ENCODE measurements around the gene CACHD1.

Gene CACHD1

DNA sequence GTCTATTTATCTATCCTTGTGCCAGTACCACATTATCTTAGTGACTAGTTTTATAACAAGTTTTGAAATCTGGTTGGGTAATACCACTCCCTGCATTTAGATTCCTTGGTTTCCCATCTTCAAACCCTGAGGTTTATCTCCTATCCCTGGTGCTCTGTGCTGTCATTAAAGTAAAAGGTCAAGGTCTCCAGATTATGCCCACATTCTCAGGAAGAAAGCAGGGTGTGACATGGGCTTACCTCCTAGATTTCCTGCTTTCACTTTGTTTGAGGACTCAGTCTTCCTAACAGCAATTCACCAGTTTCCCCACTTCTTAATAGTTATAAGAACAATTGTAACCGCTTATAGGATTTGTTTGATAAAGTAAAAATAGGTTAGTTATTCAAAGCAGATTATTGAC is 86.0 kb downstream of the CACHD1 start:
- DNase-seq = no peak

DNA sequence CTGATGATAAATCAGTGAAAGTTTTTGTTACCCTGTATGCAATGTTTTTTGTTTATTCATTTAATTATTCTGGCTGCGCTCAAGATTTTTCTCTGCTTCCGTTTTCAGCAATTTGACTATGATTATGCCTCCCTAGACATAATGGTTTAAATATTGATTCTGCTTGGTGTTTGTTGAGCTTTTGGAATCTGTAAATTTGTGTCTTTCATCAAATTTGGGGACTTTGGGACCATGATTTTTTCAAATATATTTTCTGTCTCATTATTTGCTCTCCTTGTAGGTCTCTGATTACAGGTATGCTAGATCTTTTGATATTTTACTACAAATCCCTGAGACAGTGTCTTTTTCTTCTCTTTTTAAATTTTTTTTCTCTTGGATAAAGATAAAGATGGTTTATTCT is 92.1 kb downstream of the CACHD1 start:
- no peak for DNase-seq

GRCh38 chr1:64563958-64564565 is 94.1 kb downstream of the CACHD1 start:
- DNase-seq = no peak

- no peak for DNase-seq
Observed at GRCh38 chr1:64564891-64565290, 95.0 kb downstream of the CACHD1 start.

DNA sequence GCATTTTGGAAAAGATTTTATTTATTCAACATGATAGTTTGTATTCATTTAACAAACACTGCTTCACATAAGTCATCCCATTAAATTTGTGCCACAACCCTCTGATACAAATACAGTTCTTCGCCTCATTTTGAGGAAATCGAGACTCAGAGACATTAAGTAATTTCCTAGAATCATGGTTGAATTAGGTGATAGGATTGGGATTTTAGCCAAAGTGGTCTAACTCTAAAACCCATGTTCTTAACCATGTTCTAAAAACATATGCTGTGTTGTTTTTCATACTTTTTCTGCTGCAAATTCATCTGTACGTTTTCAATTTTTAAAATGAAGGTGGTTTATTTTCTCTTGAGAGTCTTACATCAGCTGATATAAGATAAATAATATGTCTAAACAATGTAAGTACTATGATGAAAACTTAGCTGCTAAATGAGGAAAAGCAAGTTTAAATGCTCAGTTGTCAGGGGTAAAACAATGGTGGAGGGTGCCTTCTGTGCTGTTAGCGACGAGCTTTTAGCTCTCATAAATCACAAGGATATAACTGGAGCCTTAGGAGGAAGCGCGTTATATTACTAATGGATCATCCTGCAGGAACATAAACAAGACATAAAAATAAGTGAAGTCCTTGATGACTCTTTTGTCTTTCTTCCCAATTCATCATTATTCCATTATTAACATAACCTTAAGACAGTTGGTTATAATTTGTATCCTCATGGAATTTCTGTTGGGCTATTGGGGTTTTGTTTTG is 97.7 kb downstream of the CACHD1 start:
- DNase-seq = no peak

GRCh38 chr1:64568171-64568450 is 98.2 kb downstream of the CACHD1 start:
- no peak for DNase-seq

GRCh38 chr1:64569411-64569810 is 99.5 kb downstream of the CACHD1 start:
- no peak for DNase-seq

DNA sequence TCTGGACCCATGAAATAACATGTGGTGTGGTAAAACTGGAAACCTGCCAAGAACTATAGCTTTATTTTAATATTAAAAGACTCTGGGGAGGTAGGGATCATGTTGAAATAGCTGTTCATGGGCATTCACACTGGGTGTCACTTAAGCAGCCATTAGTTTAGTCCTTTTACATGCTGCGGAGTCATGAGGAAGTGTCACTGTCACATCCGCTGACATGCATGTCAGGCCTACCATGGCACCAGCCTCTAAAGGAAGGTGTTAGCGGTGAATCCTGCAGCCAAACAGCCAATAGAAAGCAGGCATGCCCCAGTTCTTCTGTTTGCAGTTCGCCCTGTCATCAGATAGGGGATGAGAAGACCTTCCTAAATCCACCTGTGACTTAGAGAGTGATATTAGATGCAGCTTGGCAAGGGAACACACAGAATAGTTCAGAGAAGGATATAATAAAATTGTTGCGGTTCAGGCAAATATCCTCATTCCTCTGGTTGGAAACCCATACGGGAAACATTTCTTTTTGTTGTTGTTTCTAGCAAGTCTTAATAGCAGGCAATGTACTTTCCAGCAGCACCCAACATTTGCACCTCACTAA is 100.4 kb downstream of the CACHD1 start:
- no peak for DNase-seq

DNA sequence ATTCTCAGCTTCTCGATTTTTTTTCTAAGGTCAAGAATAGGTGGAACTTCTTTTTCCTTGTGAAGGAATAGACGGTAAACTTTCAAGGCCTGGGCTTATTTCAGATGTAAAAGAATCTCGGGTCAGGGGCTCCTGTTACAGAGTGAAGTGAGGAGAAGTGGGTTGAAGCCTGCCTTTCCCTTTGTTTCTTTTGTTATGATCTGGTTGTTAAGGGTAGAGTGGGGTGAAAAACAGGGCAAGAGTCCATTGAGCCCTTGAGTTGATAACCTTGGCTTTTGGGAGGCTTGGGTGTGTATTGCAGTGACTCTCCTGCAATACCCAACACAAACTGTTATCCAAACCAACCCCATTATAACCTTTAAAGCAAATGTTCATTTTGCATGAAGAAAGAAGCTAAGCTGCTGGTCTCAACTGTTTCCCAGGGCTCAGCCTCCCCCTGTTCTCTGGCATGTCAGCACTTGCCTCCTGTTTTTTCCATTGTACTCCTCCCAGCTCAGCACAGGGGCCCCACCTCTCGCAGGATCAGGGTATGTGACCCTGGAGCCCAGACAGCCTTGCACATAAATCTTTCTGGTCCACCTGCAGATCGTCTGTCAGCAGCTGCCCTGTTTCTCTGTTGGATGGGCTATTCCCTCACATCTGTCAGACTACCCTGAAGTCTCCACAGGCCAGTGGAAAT is 102.4 kb downstream of the CACHD1 start:
- DNase-seq = no peak

DNA sequence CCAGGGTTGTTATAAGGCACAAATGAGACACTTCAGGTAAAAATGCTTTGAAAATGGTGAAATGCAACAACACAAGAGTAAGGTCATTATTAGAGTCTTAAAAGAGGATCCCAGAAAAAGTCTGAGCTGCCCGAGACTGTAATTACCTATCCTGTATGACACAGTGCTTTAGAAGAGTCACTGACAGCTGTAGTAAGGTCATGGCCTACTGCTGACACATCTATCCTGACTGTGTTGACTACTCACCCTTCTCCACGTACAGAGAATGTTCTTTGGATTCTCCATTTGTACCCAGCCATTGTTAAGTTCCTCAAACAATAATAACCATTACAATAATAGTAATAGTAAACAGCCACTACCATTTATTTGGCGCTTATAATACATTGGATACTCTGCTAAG is 104.4 kb downstream of the CACHD1 start:
- no peak for DNase-seq

GRCh38 chr1:64575881-64576676 is 106.2 kb downstream of the CACHD1 start:
- DNase-seq = no peak

DNA sequence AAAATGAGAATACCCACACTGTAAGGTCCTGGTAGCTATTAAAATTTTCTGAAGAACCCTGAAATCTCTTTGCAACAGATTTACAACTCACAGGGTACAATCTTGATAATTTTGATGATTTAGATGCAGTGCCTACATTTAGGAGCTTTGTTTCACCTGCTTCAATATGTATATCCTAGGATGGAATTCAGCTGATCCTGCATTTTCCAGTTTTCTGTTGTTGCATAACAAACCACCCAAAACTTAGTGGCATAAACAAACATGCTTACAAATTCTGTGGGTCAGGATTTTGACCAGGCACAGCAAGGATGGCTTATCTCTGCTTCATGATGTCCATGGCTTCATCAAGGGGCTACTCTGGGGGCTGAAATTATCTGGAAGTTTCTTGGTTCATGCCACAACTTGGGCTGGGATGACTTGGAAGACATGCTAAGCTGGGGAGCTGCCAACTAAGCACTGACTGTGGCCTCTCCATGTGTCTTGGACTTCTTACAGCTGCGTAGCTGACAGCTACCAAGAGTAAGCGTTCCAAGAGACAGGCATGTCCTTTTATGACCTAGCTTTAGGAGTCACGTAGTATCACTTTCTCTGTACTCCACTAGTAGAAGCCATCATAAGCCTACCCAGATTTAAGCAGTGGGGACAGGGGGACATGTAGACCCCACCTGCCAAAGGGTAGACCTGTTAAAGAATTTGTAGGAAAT is 108.5 kb downstream of the CACHD1 start:
- DNase-seq = no peak

- no peak for DNase-seq
Observed at GRCh38 chr1:64579767-64580166, 109.8 kb downstream of the CACHD1 start.

DNA sequence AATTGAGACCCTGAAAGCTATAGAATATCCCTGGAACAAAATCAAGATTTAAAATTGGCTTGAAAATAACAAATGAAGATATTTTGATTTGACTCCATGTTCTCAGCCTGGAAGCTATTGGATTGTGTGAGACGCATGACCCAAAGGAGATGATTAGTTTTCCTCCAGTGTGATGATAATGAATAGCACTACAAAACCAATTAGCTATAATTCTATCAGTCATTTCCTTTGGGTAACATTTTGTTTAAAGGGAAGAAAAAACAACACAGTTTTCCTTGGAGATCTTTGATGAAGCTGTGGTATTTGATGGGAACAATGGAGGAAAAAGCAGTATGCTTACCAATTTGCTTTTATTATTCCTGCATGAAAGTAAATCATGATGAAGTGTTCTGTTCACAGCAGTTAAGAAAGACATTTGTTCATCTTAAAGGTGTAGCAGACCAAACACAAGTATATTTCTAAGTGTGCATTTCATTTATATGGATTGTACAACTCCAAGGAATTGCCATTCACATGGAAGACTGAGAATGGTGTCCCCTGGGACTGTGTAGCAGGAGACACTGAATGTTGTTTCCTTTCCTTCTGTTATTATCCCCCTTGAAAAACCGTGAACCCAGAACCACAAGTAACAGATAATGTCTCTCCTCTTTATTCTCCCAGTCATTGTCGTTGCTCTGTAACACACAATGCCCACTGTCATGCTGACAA is 111.4 kb downstream of the CACHD1 start:
- DNase-seq = no peak

DNA sequence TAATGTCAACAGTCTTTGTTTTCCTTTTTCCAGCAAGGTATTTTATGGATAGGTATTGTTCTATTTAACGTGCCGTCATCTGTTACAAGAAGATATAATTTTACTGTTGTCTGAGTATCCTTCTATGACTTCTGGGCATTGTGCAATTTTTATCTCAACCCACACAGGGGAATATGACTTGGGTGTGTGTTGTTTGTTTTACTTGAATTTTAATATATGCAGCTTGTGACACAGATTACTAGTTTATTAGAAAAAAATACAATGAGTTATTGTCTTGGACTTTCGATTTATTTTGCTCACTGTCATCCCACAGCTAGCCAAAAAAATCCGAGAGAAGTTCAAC is 111.9 kb downstream of the CACHD1 start:
- DNase-seq = no peak

GRCh38 chr1:64584479-64584878 is 114.5 kb downstream of the CACHD1 start:
- DNase-seq = no peak

DNA sequence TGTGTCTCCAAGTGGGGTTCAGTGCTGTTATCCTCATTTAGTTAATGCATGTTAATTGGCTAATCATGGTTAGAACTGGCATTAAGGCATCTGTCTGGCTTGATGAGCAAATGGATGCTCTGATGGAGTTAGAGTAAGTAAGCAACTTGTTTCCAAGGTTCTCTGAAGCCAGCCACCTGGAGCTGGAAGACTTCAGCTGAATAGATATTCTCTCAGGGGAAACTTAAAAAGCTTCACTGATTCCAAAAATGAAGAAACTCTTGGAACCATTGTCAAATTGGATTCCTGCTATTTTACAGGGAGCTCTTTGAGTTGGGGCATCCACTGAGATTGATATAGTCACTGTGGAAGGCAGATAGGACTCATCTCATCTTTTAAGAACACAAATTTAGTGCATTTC is 118.9 kb downstream of the CACHD1 start:
- DNase-seq = no peak

DNA sequence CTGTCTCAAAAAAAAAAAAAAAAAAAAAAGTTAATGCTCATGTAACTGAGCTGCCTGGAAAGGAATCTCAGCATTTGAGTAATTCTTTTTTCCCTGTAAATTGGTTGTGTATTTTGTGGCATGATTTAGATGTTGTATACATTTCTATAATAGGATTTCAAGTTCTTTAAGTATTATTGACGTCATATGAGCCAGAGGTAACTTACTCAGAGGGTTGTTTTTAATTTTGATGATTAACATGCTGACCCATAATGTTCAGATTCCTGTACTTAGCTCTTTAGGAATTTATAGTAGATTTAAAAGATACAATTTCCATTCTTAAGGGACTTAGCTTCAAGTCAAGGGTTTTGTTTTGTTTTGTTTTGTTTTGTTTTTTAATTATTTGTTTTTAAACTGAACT is 120.4 kb downstream of the CACHD1 start:
- no peak for DNase-seq

DNA sequence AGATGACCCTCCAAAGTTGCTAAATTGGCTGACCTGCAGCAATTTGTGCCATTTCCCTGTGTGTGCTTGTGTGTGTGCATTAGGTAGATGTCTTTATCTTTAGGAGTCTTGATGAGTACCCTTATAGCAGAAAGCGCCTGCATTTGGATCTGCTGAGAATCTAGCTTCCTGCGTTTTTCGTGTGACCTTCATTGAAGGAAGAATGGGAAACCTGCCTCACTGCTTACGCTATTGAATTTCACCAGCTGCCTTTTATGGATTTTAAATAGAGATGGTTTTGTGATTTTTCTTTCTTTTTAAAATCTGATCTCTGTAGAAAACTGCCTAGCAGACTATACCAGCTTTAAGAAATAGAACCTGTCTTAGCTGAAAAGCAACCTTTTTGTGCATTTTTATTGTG is 124.5 kb downstream of the CACHD1 start:
- no peak for DNase-seq

DNA sequence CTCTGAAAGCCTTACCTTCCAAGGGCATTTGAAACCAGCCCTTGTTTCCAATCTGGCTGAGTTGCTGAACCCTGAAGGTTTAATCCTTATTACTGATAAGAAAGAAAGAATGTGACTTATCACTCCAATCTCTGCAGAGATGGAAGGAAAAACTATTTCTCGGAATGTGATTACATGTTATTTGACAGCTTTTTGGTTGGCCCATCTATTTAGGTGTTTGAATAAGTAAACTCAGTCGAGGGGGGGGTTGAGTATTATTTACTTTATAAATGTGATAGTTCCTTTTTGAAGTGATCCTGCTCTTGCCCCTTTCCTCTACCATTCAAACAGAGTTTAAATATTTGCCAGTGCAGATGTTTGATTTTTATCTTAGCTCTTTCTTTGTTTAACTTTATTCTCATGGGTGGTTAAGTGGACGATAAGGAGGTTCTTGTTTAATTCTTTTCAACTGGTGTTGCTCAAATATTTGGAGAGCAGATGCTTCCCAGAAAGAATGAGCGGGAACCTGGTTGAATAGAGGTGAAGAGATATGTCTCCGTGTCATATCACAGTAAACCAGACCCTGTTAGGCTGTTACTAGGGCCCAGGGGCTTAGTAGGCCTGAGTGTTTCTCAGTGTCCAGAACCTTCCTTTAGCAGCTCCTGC is 126.1 kb downstream of the CACHD1 start:
- DNase-seq = no peak

DNA sequence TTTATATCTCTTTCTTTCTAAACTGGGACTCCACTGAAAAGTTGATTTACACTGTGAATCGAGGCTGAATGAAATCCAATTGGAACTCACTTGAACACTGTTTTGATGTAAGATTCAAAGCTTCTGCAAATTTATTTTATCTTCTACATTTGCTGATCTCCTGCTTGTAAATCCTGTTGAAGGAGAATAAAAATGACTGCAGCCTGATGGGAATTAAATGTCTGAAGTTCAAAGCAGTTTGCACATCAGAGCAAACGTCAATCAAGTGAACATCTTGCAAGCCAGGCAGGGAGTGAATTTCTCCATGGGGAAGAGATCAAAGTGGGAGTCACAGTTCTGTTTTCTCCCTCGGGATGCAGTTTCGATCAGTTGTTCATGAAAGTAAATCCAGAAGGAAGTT is 127.2 kb downstream of the CACHD1 start:
- no peak for DNase-seq

DNA sequence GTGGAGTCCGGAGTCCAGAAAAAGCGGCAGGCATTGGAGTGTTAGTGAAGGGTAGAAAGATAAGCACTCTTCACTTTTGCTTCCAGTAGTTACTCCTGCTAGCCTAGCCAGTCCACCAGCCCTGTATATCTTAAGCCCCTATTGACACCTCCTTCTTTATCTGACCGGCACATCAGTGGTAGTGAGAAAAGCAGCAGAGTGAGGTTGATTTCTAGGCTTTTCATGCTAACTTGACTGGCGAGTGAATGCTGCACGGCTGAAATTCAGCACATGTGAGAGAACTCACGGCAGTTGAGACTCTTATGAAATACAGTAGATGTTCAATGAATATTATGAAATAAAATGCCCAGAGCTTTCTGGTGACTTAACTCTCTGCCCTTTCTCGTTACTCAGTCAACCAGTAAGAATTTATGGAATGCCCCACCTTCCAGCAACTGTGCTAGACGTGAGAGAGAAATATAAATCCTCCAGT is 128.2 kb downstream of the CACHD1 start:
- no peak for DNase-seq
